GM12865 (cell line): ENCODE data around the gene GAREM1.
"Not testable (repeated sequence)": the region's sequence is repeated elsewhere in the genome, so short reads cannot be mapped to it uniquely, and the experiment has no call there.

Experiments
- DNase-seq: peaks from one replicate; pipeline ENCODE4 v3.0.0; 2010; ENCODE audit warnings: low read depth
- H3K4me3 ChIP-seq: 2 replicates; pipeline ENCODE4 v1.5.1; 2011; ENCODE audit warnings: mild to moderate bottlenecking, low read depth, low read length, control low read depth
- TF ChIP-seq, protein P1 (sequence below): IDR thresholded peaks from 2 replicates; pipeline ENCODE4 v1.5.1; 2011; ENCODE audit warnings: low read length, control low read depth, low read depth, inconsistent platforms; ENCODE audit not compliant: insufficient read depth; ENCODE audit errors: missing control alignments

The GAREM1 gene

DNA sequence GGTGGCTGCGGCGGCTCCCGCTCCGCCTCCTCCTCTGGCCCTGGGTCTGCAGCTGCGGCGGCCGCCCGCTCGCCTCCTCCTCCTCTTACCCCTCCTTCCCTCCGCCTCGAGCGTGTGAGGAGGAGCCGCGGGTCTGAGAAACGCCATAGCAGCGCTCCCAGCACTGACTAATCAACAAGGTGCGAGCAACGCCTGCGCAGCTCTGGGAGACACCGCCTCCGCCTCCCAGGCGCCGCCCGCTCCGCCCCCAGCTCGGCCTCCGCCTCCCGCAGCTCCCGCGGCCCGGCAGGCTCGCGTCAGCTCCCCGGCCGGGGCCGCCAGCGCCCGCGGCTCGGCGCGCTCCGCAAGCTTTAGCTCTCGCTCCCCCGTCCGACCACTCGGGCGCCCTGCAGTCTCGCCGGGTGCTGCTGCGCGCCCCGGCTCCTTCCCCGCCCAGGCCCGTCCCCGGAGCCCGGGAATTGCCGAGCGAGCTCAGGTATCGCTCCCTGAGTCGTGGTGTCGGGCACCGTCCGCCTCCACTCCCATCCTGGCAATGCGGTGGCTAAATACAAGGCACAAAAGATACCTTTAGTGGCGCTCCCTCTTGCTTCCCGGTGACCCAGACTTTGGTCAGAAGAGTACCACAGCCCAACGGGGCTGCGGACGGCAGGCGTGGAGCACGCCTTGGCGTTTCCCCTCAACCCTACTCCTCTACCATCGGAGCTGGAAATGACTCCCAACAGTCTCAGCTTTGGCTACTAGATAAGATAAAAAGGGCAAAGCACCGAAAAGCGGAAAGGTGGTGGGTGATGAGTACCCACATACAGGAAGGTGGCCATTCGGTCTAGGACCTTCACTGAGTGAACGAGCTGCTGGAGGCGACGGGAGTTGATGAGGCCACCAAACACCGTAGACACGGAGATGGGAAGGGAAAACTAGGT is at the start of gene GAREM1:
GAREM1 (minus strand) TSS at position 169 of the 920 bp plus-strand sequence. CDS start 454 bp downstream, outside the sequence.
- peak; percentile 93 for DNase-seq
- TF ChIP-seq, protein P1, sequence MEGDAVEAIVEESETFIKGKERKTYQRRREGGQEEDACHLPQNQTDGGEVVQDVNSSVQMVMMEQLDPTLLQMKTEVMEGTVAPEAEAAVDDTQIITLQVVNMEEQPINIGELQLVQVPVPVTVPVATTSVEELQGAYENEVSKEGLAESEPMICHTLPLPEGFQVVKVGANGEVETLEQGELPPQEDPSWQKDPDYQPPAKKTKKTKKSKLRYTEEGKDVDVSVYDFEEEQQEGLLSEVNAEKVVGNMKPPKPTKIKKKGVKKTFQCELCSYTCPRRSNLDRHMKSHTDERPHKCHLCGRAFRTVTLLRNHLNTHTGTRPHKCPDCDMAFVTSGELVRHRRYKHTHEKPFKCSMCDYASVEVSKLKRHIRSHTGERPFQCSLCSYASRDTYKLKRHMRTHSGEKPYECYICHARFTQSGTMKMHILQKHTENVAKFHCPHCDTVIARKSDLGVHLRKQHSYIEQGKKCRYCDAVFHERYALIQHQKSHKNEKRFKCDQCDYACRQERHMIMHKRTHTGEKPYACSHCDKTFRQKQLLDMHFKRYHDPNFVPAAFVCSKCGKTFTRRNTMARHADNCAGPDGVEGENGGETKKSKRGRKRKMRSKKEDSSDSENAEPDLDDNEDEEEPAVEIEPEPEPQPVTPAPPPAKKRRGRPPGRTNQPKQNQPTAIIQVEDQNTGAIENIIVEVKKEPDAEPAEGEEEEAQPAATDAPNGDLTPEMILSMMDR: peak; percentile 43
- H3K4me3 ChIP-seq: peak within 1 kb of the TSS; percentile 40

DNA sequence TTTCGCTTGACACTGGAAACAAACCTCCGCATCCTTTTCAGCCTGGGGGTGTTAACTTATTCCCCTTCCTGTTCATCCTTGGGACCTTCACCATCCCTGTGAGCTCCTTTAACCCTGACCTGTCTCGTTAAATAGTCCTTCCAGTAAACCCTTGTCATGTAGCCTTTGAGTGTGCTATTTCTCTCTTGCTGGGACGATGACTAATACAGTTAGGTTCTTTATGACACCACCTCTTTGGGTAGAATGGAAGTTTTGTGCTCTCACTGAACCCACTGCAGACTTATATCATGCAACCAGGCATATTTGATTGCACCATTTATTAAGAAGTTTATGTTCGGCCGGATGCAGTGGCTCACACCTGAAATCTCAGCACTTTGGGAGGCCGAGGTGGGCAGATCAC is 40.5 kb upstream of the GAREM1 start:
- no peak for DNase-seq
- no peak overlapping the region for H3K4me3 ChIP-seq
- TF ChIP-seq, protein P1: no peak

DNA sequence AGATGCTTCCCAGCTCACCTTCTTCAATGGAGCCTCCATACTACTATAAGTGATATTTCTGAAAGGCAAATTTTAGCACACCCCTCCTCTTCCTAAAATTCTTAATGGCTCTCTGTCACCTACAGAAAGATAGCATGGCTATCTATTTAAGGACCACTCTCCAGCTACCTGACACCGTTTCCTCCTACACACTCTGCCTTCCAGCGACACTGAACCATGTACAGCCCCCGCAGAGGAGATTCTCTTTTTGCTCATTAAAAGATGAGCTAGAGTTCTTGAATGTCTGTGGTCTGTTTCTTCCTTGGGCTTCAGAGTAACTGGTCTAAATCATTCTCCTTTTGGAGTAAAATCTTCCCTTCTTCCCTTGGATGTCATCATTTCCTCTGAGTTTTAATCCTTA is 38.4 kb upstream of the GAREM1 start:
- no peak overlapping the region for H3K4me3 ChIP-seq
- DNase-seq: no peak

DNA sequence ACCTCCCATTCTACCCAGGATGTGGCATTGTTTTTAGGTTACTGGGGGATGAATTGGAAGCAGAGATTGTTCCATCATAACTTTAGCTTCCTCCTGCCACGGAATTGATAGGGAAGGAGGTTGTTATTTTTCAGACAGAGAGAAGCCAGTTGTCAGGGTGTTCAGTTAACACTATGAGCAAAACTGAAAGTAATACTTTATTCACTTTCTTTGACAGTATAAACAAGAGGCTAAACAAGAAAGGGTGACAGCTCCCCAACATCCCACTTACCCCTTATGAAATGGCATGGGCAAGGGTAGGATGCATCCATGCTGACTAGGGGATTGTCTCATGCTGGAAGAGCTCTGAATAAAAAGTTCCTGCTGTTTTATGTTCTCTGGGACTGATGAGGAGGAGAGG is 36.4 kb upstream of the GAREM1 start:
- no peak for DNase-seq
- TF ChIP-seq, protein P1: no peak
- no peak overlapping the region for H3K4me3 ChIP-seq

More for the DNA sequence above, 38.4 kb upstream of the GAREM1 start:
- TF ChIP-seq, protein P1: no peak

DNA sequence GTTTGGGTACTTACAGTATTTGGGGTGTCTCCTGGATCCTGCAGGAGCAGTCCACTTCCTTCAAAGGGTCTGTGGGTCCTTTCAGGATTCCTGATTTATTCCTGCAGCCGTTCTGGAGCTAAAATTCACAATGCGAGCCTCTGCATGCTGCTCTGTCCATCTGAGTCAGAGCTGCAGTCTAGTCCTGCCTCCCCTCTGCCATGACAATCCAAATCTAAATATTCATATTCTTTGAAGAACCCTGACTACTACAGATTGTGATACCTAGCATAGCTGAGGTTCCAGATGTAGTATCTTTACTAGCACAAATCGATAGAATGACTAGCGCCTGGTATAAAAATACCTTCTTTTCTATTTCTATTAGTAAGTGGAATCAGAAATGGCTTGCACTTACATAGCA is 31.3 kb upstream of the GAREM1 start:
- no peak for DNase-seq
- TF ChIP-seq, protein P1: no peak
- no peak overlapping the region for H3K4me3 ChIP-seq

DNA sequence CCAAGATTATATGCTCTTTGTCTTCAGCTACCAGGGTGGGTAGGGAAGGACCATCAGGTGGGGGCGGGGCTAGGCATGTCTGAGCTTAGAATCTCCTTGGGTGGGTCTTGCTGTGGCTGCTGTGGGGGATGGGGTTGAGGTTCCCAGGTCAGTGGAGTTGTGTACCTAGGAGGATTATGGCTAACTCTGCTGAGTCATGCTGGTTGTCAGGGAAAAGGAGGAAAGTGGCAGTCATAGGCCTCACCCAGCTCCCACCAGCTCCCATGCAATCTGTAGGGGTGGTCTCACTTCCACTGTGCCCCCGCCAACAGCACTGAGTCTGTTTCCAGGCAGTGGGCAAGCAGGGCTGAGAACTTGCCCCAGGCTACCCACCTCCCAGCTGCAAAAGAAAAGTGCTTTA is 30.6 kb upstream of the GAREM1 start:
- not testable (repeated sequence) for H3K4me3 ChIP-seq, DNase-seq

DNA sequence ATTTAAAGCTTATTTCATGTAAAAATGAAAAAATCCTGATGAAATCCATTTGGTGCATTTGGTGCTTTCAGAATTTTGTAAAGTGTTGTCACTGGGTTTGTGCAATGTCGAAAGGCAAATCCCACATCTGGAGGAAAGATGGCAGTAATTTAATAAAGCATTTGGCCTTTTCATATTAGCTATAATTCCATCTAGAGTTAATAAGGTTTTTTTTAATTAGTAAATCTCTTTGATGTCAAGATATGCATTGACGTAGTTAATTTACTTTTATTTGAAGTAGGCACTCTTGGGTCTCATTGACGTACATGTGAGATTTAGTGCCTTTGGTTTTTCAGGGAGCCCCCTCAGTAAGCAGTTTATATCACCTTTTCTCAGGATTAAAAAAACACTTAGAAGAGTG is 12.3 kb upstream of the GAREM1 start:
- DNase-seq: no peak
- TF ChIP-seq, protein P1: no peak
- no peak overlapping the region for H3K4me3 ChIP-seq
